Stimulated activated CD8-positive, alpha-beta memory T cell treated with anti-CD3 and anti-CD28 coated beads, Interleukin-2, amount 100 ng/mL, for 1 hour (primary cell): ENCODE measurements around the gene KLHL8.

ENCODE experiments used
- DNase-seq, 2 donors: peaks; one replicate each; pipeline ENCODE4 v3.0.0-alpha.2; 2020; ENCODE audit warnings: low read depth in 2 of 2

KLHL8 gene

GRCh38 chr4:87121341-87122065, 98.9 kb downstream of the KLHL8 start:
- no peak for DNase-seq

GRCh38 chr4:87120411-87121162, 99.8 kb downstream of the KLHL8 start:
- no peak for DNase-seq

GRCh38 chr4:87120010-87120409, 100.4 kb downstream of the KLHL8 start:
- DNase-seq = no peak

GRCh38 chr4:87118826-87119225, 101.6 kb downstream of the KLHL8 start:
- no peak for DNase-seq

- DNase-seq = no peak
These were observed 102.0 kb downstream of the KLHL8 start for GRCh38 chr4:87118421-87118820.

- DNase-seq = no peak
These were observed 102.7 kb downstream of the KLHL8 start for GRCh38 chr4:87117732-87118075.

- no peak for DNase-seq
These were observed 103.2 kb downstream of the KLHL8 start for GRCh38 chr4:87117051-87117731.

GRCh38 chr4:87116231-87116630, 104.2 kb downstream of the KLHL8 start:
- no peak for DNase-seq

- DNase-seq = no peak
These were observed 106.0 kb downstream of the KLHL8 start for GRCh38 chr4:87114245-87115062.

- DNase-seq = no peak
These were observed 108.4 kb downstream of the KLHL8 start for GRCh38 chr4:87112063-87112462.
